Osteocyte (in vitro differentiated cells): Measurements from ENCODE around the gene ADARB1. TPM values are rescaled to one million over a fixed set of nuclear protein-coding genes. Genes with fewer than 3 reads are reported as not detected.
A peak's percentile ranks its signal among the peaks of the same experiment; 100 is the strongest.

Experiments used
- DNase-seq: peaks from one replicate; pipeline ENCODE4 v3.0.0; 2021; ENCODE audit warnings: mixed read lengths; ENCODE audit not compliant: unreplicated experiment; ENCODE audit errors: extremely low spot score
- H3K27ac Mint-ChIP-seq: one replicate; pipeline ENCODE4 v1.8.0; 2021; ENCODE audit warnings: mild to moderate bottlenecking, mixed read lengths; ENCODE audit not compliant: unreplicated experiment
- H3K27me3 Mint-ChIP-seq: one replicate; pipeline ENCODE4 v1.8.0; 2021; ENCODE audit warnings: mixed read lengths; ENCODE audit not compliant: unreplicated experiment
- H3K36me3 Mint-ChIP-seq: one replicate; pipeline ENCODE4 v1.8.0; 2021; ENCODE audit warnings: mixed read lengths; ENCODE audit not compliant: unreplicated experiment
- H3K4me1 Mint-ChIP-seq: one replicate; pipeline ENCODE4 v1.8.0; 2021; ENCODE audit warnings: mixed read lengths; ENCODE audit not compliant: unreplicated experiment
- H3K4me3 Mint-ChIP-seq: one replicate; pipeline ENCODE4 v1.8.0; 2021; ENCODE audit warnings: mild to moderate bottlenecking, moderate library complexity, mixed read lengths; ENCODE audit not compliant: unreplicated experiment
- H3K9me3 Mint-ChIP-seq: one replicate; pipeline ENCODE4 v1.8.0; 2021; ENCODE audit warnings: mixed read lengths; ENCODE audit not compliant: unreplicated experiment
- total RNA-seq: library from RNA; stranded (reverse); gene quantifications from 2 replicates; pipeline ENCODE4 v1.2.1, GENCODE V29; 2021
- TF ChIP-seq, protein P1 (sequence below): fragments of 200-600 bp; sonication (generic); IDR thresholded peaks from 2 replicates; pipeline ENCODE4 v1.5.0; 2021; ENCODE audit warnings: antibody characterized with exemption, mild to moderate bottlenecking, moderate library complexity

The ADARB1 gene
- total RNA-seq, 1 donor from 2014 or later: 126 TPM

DNA sequence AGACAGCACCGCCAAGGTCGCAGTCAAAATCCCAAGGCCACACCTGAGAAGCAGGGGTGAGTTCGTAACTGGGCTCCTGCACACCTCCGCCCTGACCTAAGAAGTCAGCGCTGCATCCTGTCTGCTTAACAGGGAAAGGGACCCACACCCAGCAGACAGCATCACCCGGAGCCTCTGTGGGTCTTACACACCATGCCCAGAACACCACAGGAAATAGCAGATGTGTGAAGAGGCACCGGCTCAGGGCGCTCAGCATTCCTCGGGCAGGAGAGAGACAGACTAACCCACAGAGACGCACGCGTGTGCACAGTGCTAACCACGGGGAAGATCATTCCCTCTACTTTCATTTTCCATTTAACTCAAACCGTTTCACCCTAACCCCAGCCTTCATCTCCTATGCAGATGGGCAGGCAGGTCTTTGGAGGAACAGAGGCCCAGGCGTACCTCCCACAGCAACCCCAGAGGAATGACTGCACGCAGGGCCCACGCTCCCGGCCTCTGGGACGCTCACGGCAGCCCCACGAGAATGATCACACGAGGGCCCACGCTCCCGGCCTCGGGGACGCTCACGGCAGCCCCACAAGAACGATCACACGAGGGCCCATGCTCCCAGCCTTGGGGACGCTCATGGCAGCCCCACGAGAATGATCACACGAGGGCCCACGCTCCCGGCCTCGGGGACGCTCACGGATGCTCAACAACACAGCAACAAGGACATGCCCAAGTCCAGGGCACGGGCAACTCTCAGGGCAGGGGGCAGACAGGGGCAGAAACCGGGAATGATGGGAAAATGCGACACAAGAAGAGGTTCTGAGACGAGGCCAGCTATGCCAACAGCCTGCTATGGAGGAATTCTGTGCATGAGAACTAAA is 192.4 kb downstream of the ADARB1 start:
- TF ChIP-seq, protein P1, sequence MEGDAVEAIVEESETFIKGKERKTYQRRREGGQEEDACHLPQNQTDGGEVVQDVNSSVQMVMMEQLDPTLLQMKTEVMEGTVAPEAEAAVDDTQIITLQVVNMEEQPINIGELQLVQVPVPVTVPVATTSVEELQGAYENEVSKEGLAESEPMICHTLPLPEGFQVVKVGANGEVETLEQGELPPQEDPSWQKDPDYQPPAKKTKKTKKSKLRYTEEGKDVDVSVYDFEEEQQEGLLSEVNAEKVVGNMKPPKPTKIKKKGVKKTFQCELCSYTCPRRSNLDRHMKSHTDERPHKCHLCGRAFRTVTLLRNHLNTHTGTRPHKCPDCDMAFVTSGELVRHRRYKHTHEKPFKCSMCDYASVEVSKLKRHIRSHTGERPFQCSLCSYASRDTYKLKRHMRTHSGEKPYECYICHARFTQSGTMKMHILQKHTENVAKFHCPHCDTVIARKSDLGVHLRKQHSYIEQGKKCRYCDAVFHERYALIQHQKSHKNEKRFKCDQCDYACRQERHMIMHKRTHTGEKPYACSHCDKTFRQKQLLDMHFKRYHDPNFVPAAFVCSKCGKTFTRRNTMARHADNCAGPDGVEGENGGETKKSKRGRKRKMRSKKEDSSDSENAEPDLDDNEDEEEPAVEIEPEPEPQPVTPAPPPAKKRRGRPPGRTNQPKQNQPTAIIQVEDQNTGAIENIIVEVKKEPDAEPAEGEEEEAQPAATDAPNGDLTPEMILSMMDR: no peak
- H3K27me3 Mint-ChIP-seq: no peaks in the 10 kb centered on the region
- H3K9me3 Mint-ChIP-seq: no peaks in the 10 kb centered on the region
- H3K36me3 Mint-ChIP-seq: peaks cover 39% of the 10 kb centered on the region
- DNase-seq: peak; percentile 71
- no peaks in the 10 kb centered on the region for H3K4me1 Mint-ChIP-seq
- H3K27ac Mint-ChIP-seq: peak overlapping the region; percentile 27
- H3K4me3 Mint-ChIP-seq: no peak overlapping the region

GRCh38 chr21:45267390-45267760 is 193.0 kb downstream of the ADARB1 start:
- TF ChIP-seq, protein P1: no peak
- no peaks in the 10 kb centered on the region for H3K27me3 Mint-ChIP-seq
- H3K9me3 Mint-ChIP-seq: no peaks in the 10 kb centered on the region
- no peak overlapping the region for H3K27ac Mint-ChIP-seq
- DNase-seq: peak; percentile 78
- no peak overlapping the region for H3K4me3 Mint-ChIP-seq
- no peaks in the 10 kb centered on the region for H3K4me1 Mint-ChIP-seq
- H3K36me3 Mint-ChIP-seq: peaks cover 35% of the 10 kb centered on the region

- Mint-ChIP-seq H3K9me3 (no peaks in the 10 kb centered on the region), H3K4me1 (no peaks in the 10 kb centered on the region), H3K4me3 (no peak overlapping the region), H3K27me3 (no peaks in the 10 kb centered on the region), H3K36me3 (peaks cover 20% of the 10 kb centered on the region), H3K27ac (no peak overlapping the region)
- TF ChIP-seq, protein P1: no peak
- DNase-seq: no peak
Measured at GRCh38 chr21:45269861-45270260, 195.5 kb downstream of the ADARB1 start.

- TF ChIP-seq, protein P1: peak; percentile 26
- Mint-ChIP-seq H3K27me3 (no peaks in the 10 kb centered on the region), H3K27ac (no peak overlapping the region), H3K4me3 (no peak overlapping the region), H3K9me3 (no peaks in the 10 kb centered on the region), H3K36me3 (peaks cover 18% of the 10 kb centered on the region), H3K4me1 (no peaks in the 10 kb centered on the region)
- no peak for DNase-seq
Measured at GRCh38 chr21:45270306-45270821, 196.0 kb downstream of the ADARB1 start.

Other genes with a start within 250 kb of the ADARB1 start
- gene PTTG1IP, start 200.9 kb upstream of the ADARB1 start, total RNA-seq: 318 and 328 TPM in 2 replicates
- gene ITGB2, start 153.7 kb upstream of the ADARB1 start, total RNA-seq: 0.62 and 1.1 TPM in 2 replicates
- gene SLX9, start 134.6 kb upstream of the ADARB1 start, total RNA-seq: 30.4 and 33.1 TPM in 2 replicates
- 62.7 and 63.7 TPM in 2 replicates for gene POFUT2, start 213.3 kb downstream of the ADARB1 start, total RNA-seq